WERI-Rb-1 (cell line): ENCODE data around the gene CATSPERD.
A peak's percentile ranks its signal among the peaks of the same experiment; 100 is the strongest.

Experiments
- DNase-seq: peaks from one replicate; pipeline ENCODE4 v3.0.0-alpha.2; 2020
- H3K27ac ChIP-seq: fragments of 250-450 bp; sonication (Bioruptor Pico); 2 replicates; pipeline ENCODE4 v1.5.1; 2020; ENCODE audit warnings: mild to moderate bottlenecking, moderate library complexity
- H3K27me3 ChIP-seq: fragments of 250-450 bp; sonication (Bioruptor Pico); 2 replicates; pipeline ENCODE4 v1.5.1; 2021; ENCODE audit warnings: mild to moderate bottlenecking, low read depth, moderate library complexity; ENCODE audit not compliant: insufficient read depth, severe bottlenecking
- H3K36me3 ChIP-seq: fragments of 250-450 bp; sonication (Bioruptor Pico); 2 replicates; pipeline ENCODE4 v1.5.1; 2020; ENCODE audit warnings: mild to moderate bottlenecking, moderate library complexity
- H3K4me3 ChIP-seq: 2 replicates; pipeline ENCODE4 v1.5.1; 2011; ENCODE audit warnings: low read depth, mild to moderate bottlenecking, control low read depth, low read length
- H3K9me3 ChIP-seq: fragments of 250-450 bp; sonication (Bioruptor Pico); 2 replicates; pipeline ENCODE4 v1.5.1; 2021; ENCODE audit warnings: mild to moderate bottlenecking, moderate library complexity; ENCODE audit not compliant: severe bottlenecking
- TF ChIP-seq, protein P1 (sequence below): IDR thresholded peaks from 2 replicates; pipeline ENCODE4 v1.5.1; 2011; ENCODE audit warnings: low read depth, mild to moderate bottlenecking, control low read depth, inconsistent platforms, low read length

The CATSPERD gene

DNA sequence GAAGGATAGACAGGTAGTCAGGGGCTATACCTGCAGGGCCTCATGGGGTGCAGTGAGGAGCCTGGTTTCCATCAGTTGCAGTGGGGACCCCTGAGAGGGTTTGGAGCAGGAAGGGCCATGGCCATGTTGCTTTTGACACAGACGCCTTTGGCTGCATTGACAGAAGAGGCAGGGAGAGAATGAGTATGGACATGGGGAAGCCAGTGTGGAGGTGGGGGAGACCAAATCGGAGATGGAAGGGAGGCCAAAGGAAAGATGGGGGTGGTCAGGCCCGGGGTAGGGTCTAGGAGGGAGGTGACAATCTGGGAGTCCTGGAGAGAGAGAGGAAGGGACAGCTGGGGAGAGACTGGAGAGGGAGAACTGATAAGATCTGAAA is 38.3 kb upstream of the CATSPERD start:
- H3K27ac ChIP-seq = no peak overlapping the region
- TF ChIP-seq, protein P1, sequence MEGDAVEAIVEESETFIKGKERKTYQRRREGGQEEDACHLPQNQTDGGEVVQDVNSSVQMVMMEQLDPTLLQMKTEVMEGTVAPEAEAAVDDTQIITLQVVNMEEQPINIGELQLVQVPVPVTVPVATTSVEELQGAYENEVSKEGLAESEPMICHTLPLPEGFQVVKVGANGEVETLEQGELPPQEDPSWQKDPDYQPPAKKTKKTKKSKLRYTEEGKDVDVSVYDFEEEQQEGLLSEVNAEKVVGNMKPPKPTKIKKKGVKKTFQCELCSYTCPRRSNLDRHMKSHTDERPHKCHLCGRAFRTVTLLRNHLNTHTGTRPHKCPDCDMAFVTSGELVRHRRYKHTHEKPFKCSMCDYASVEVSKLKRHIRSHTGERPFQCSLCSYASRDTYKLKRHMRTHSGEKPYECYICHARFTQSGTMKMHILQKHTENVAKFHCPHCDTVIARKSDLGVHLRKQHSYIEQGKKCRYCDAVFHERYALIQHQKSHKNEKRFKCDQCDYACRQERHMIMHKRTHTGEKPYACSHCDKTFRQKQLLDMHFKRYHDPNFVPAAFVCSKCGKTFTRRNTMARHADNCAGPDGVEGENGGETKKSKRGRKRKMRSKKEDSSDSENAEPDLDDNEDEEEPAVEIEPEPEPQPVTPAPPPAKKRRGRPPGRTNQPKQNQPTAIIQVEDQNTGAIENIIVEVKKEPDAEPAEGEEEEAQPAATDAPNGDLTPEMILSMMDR = no peak
- no peak overlapping the region for H3K4me3 ChIP-seq
- DNase-seq = no peak
- H3K36me3 ChIP-seq = peaks cover 4% of the 10 kb centered on the region; the same call in 1 of the 2 replicates
- H3K9me3 ChIP-seq = no peaks in the 10 kb centered on the region
- no peaks in the 10 kb centered on the region for H3K27me3 ChIP-seq

DNA sequence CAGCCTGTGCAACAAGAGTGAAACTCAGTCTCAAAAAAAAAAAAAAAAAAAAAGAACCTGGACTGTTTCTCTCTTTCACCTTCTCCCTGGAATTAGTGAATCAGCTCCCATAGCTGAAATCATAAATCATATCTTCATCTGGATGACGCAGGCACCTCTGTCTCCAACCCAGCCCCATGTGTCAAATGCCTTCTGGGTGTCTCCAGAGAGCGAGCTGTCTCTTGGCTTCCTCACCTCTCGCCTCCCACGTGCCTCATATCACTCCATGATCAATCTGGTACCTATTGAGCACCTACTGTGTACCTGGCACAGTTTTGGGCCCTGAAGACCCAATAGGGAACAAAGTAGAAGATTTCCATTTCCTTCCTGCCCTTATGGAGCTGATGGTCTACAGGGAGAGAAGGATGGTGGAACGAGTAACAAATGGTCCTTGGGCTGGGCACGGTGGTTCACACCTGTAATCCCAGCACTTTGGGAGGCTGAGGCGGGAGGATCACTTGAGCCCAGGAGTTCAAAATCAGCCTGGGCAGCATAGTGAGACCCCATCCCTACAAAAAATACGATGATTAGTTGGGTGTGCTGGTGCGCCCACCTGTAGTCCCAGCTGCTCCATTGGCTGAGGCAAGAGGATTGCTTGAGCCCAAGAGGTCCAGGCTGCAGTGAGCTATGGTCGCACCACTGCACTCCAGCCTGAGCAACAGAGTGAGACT is 37.1 kb upstream of the CATSPERD start:
- H3K27ac ChIP-seq = no peak overlapping the region
- TF ChIP-seq, protein P1 = no peak
- no peak for DNase-seq

DNA sequence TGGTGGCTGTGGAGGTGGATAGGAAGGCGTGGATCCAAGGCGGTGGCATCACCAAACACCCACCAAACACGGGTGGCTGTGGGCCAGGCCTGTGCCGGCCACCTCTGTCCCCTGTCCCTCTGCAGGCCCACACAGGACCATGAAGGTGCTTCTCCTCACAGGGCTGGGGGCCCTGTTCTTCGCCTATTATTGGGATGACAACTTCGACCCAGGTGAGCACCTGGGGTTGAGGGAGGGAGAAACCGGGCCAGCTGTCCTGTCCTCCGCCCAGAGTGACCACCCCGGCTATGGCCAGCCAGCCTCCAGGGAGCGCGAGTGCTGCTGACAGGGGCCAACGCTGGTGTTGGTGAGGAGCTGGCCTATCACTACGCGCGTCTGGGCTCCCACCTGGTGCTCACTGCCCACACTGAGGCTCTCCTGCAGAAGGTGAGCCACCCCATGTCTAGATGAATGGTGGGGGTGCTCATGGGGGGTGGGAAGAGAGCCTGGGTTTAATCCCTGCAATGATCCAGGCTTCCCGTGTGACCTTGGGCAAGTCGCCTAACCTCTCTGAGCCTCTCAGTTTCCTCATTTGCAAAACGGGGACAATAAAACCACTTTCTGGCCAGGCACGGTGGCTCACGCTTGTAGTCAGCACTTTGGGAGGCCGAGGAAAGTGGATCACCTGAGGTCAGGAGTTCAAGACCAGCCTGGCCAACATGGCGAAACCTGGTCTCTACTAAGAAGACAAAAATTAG is 35.6 kb upstream of the CATSPERD start:
- no peak overlapping the region for H3K27ac ChIP-seq
- no peaks in the 10 kb centered on the region for H3K9me3 ChIP-seq
- TF ChIP-seq, protein P1 = no peak
- H3K4me3 ChIP-seq = no peak overlapping the region
- H3K36me3 ChIP-seq = no peaks in the 10 kb centered on the region
- no peaks in the 10 kb centered on the region for H3K27me3 ChIP-seq
- no peak for DNase-seq

More for the DNA sequence above, 37.1 kb upstream of the CATSPERD start:
- Histone ChIP-seq H3K4me3 (no peak overlapping the region), H3K27me3 (no peaks in the 10 kb centered on the region), H3K9me3 (no peaks in the 10 kb centered on the region), H3K36me3 (peaks cover under 1% of the 10 kb centered on the region; the same call in 1 of the 2 replicates)

DNA sequence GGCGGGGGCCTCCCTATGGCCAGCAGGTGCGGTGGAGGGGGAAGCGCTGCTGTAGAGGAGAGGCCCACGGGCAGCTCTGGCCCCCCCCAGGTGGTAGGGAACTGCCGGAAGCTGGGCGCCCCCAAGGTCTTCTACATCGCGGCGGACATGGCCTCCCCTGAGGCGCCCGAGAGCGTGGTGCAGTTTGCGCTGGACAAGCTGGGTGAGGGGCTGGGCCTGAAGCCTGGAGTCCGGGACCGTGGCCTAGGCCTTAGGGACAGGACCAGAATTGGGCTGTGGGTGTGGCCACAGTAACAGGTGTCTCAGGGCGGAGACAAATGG is 34.2 kb upstream of the CATSPERD start:
- DNase-seq = no peak
- H3K9me3 ChIP-seq = no peaks in the 10 kb centered on the region
- H3K27ac ChIP-seq = no peak overlapping the region
- no peaks in the 10 kb centered on the region for H3K27me3 ChIP-seq
- H3K36me3 ChIP-seq = peaks cover 8% of the 10 kb centered on the region
- TF ChIP-seq, protein P1 = no peak
- H3K4me3 ChIP-seq = peak overlapping the region; percentile 36; the same call in 1 of the 2 replicates

DNA sequence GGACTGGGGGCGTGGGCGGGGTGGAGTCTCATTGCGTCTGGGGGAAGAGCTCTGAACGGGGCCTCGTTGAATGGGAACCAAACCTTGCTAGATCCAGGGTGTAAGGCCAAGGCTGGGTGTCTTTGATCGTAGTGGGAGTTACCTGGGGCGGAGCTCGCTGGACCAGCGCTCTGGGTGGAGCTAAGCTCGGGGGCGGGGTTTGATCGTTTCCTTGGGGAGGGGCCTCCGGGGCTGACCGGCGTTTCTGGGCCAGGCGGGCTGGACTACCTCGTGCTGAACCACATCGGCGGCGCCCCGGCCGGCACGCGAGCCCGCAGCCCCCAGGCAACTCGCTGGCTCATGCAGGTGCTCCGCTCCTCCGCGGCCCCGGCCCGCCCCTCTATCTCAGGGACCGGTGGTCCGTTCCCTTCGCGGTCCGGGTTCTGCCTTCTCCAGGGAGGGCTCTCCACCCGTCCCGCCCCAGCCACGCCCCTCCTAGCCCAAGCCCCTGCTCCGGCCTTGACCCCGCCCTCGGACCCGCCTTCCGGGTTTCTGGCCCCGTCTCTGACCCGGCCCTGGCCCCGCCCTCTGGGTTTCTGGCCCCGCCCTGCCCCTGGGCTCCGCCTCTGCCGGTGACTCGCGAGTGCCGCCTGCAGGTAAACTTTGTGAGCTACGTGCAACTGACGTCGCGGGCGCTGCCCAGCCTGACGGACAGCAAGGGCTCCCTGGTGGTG is 33.6 kb upstream of the CATSPERD start:
- Histone ChIP-seq H3K36me3 (peaks cover 14% of the 10 kb centered on the region), H3K27me3 (no peaks in the 10 kb centered on the region), H3K27ac (peak overlapping the region; percentile 34; the same call in 1 of the 2 replicates), H3K9me3 (no peaks in the 10 kb centered on the region), H3K4me3 (peak overlapping the region; percentile 36)
- peak; percentile 94 for DNase-seq
- TF ChIP-seq, protein P1 = peak; percentile 77
